ENCODE results near the gene SLC12A9.

The SLC12A9 gene

DNA sequence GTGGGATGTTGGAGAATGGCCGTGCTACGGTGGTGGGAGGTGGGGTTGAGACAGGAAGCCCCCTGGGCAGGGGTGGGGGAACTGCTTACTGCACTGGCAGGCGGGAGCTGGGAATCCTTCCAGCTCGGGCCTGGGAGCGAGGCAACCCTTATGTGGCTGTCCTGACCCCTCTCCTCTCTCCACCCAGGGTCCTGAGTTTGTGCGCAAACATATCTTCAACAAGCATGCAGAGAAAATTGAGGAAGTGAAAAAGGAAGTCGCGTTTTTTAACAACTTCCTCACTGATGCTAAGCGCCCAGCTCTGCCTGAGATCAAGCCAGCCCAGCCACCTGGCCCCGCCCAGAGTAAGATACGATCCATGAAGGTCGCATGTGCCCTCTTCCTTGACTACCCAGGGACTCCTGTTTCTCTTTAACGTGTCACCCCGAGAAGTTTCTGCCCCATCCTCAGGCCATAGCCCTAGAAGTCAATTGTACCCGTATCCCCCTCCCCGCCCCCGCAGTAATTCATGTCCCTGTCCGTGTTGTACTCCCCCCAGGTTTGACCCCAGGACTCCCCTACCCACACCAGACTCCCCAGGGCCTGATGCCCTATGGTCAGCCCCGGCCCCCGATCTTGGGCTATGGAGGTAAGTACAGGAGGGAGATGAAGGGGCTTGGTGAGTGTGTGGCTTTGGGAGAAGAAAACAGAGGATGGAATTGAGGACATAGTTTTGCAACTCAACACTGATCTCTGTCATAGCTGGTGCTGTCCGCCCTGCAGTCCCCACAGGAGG, 35.2 kb downstream of the SLC12A9 start:
- TF ChIP-seq, protein P1, sequence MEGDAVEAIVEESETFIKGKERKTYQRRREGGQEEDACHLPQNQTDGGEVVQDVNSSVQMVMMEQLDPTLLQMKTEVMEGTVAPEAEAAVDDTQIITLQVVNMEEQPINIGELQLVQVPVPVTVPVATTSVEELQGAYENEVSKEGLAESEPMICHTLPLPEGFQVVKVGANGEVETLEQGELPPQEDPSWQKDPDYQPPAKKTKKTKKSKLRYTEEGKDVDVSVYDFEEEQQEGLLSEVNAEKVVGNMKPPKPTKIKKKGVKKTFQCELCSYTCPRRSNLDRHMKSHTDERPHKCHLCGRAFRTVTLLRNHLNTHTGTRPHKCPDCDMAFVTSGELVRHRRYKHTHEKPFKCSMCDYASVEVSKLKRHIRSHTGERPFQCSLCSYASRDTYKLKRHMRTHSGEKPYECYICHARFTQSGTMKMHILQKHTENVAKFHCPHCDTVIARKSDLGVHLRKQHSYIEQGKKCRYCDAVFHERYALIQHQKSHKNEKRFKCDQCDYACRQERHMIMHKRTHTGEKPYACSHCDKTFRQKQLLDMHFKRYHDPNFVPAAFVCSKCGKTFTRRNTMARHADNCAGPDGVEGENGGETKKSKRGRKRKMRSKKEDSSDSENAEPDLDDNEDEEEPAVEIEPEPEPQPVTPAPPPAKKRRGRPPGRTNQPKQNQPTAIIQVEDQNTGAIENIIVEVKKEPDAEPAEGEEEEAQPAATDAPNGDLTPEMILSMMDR (conservative IDR thresholded peaks at IDR 0.05), result no peak
- peak overlapping the region; percentile 99 for H3K27ac ChIP-seq

- peak overlapping the region; percentile 99 for H3K27ac ChIP-seq
Observed at GRCh38 chr7:100888291-100888987, 35.9 kb downstream of the SLC12A9 start.

GRCh38 chr7:100888988-100889750, 36.7 kb downstream of the SLC12A9 start, which contains the start of gene UFSP1:
TSS of gene UFSP1 (minus strand) at chr7:100889715. CDS start at chr7:100889271, 444 bp downstream.
- TF ChIP-seq, protein P1 (conservative IDR thresholded peaks at IDR 0.05), result no peak

More at GRCh38 chr7:100888291-100888987, 35.9 kb downstream of the SLC12A9 start:
- TF ChIP-seq, protein P1 (conservative IDR thresholded peaks at IDR 0.05), result no peak

DNA sequence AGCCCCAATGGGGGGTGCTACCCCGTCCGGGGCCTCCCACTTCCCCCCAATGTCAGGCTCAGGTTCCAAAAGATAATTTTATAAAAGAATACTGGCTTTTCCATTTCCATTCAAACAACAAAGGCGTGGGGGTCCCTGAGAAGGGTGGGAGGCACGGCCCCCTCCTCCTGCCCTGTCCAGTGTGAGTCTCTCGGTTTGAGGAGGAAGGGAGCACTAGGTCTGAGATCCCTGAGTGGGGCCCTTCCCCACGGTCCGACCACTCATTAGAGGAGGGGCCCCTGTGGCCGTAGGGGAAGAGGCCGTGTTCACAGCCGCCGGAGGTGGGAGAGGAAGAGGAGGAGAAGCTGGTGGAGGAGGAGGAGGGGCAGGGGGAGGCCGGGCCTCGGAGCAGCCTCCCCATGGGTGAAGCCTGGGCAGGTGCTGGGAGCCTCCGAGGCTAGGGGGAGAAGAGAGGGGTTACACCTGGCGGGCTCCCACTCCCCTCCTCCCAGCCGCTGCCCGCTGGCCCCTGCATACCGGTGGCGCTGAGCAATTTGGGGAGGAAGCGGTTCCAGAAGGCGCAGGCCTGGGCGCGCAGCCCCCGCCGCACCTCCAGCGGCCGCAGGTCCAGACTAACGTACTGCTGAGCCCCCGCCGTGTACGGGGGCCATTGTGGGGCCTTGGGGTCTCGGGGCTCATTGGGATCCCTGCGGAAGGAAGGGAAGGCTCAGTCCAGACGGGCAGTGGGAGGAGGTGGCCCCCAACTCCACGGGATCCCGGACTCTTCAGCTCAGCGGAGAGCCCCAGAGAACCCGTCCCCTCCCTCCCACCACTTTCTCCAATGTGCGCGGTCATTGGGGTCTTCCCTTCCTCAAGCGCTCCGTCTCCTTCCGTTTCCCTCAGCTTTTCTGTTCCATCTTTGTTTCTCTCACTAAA, 38.4 kb downstream of the SLC12A9 start:
- H3K27ac ChIP-seq, result peak overlapping the region; percentile 99
- TF ChIP-seq, protein P1 (conservative IDR thresholded peaks at IDR 0.05), result no peak

More at GRCh38 chr7:100888988-100889750, 36.7 kb downstream of the SLC12A9 start, which contains the start of gene UFSP1:
- peak within 1 kb of the TSS; percentile 99 for H3K27ac ChIP-seq

GRCh38 chr7:100891568-100892247, 39.2 kb downstream of the SLC12A9 start:
- H3K27ac ChIP-seq, result no peak overlapping the region; the same call in 1 of the 2 replicates
- TF ChIP-seq, protein P1 (conservative IDR thresholded peaks at IDR 0.05), result no peak

Data from VCaP (cell line).